ENCODE results near the gene CYP3A7. TPM values are rescaled to one million over a fixed set of nuclear protein-coding genes. Genes with fewer than 3 reads are reported as not detected.
"Not testable (repeated sequence)": the region's sequence is repeated elsewhere in the genome, so short reads cannot be mapped to it uniquely, and the experiment has no call there.

CYP3A7 gene
- total RNA-seq, 1 experiment from 2014 or later: not detected

- DNase-seq (peak; percentile 47), ATAC-seq (no peak)
- TF ChIP-seq CTCF (conservative IDR thresholded peaks at IDR 0.05; ENCODE audit: low read depth, low read length) (no peak), EZH2 (IDR thresholded peaks at IDR 0.05; ENCODE audit: low read length, unreplicated experiment) (no peak), EZH2phosphoT487 (IDR thresholded peaks at IDR 0.05; ENCODE audit: borderline replicate concordance, low read length) (no peak)
- Histone ChIP-seq H3K4me1 (ENCODE audit: insufficient read depth, low read length) (peaks cover 10% of the 10 kb centered on the region), H3K79me2 (ENCODE audit: low read length) (no peaks in the 10 kb centered on the region), H3K27ac (ENCODE audit: low read length) (no peak overlapping the region), H3K9me3 (ENCODE audit: low read length) (no peaks in the 10 kb centered on the region), H4K20me1 (ENCODE audit: low read length) (no peaks in the 10 kb centered on the region), H3K9me2 (replicated peaks; ENCODE audit: low read length) (no peaks in the 10 kb centered on the region), H2AFZ (ENCODE audit: low read length) (no peak overlapping the region), H3K36me3 (ENCODE audit: low read depth, low read length) (no peaks in the 10 kb centered on the region), H3K4me3 (ENCODE audit: low read length) (no peak overlapping the region), H3K9ac (ENCODE audit: low read length) (no peak overlapping the region), H3K27me3 (ENCODE audit: low read length) (no peaks in the 10 kb centered on the region), H3K4me2 (ENCODE audit: low read length) (no peak overlapping the region), H3F3A (ENCODE audit: low read length, unreplicated experiment) (no peaks in the 10 kb centered on the region)
- BruUV-seq (replicated peaks): no TSS peak
- CTCF ChIA-PET: no interaction called here
- intact Hi-C loops (cut with micrococcal nuclease): no loop called here
- POLR2A ChIA-PET (ENCODE audit: unreplicated experiment): no interaction called here
Measured at GRCh38 chr7:99728615-99729014, 6.4 kb downstream of the CYP3A7 start.

- H4K20me1 ChIP-seq (ENCODE audit: low read length); POLR2A ChIA-PET (ENCODE audit: unreplicated experiment); BruUV-seq (replicated peaks): not testable (repeated sequence)
Measured at GRCh38 chr7:99723201-99723600, 11.8 kb downstream of the CYP3A7 start.

GRCh38 chr7:99720800-99721595 lies 14.0 kb downstream of the CYP3A7 start:
- Histone ChIP-seq H3K9me2 (replicated peaks; ENCODE audit: low read length) (no peaks in the 10 kb centered on the region), H3K27ac (ENCODE audit: low read length) (no peak overlapping the region), H3K4me3 (ENCODE audit: low read length) (no peak overlapping the region), H3K9me3 (ENCODE audit: low read length) (0 out of 2 replicates have a peak, but pooled peaks cover 10% of the 10 kb centered on the region), H3K27me3 (ENCODE audit: low read length) (no peaks in the 10 kb centered on the region), H3K79me2 (ENCODE audit: low read length) (no peaks in the 10 kb centered on the region), H4K20me1 (ENCODE audit: low read length) (no peaks in the 10 kb centered on the region), H3F3A (ENCODE audit: low read length, unreplicated experiment) (no peaks in the 10 kb centered on the region), H3K4me1 (ENCODE audit: insufficient read depth, low read length) (no peaks in the 10 kb centered on the region), H3K4me2 (ENCODE audit: low read length) (no peak overlapping the region), H3K9ac (ENCODE audit: low read length) (no peak overlapping the region), H3K36me3 (ENCODE audit: low read depth, low read length) (no peaks in the 10 kb centered on the region), H2AFZ (ENCODE audit: low read length) (no peak overlapping the region)
- POLR2A ChIA-PET (ENCODE audit: unreplicated experiment): no interaction called here
- CTCF ChIA-PET: no interaction called here
- no peak for ATAC-seq
- DNase-seq: no peak
- TF ChIP-seq CTCF (conservative IDR thresholded peaks at IDR 0.05; ENCODE audit: low read depth, low read length): no peak
- no peak for TF ChIP-seq EZH2 (IDR thresholded peaks at IDR 0.05; ENCODE audit: low read length, unreplicated experiment)
- no peak for TF ChIP-seq EZH2phosphoT487 (IDR thresholded peaks at IDR 0.05; ENCODE audit: borderline replicate concordance, low read length)
- intact Hi-C loops (cut with micrococcal nuclease): no loop called here
- no TSS peak for BruUV-seq (replicated peaks)

More at GRCh38 chr7:99723201-99723600, 11.8 kb downstream of the CYP3A7 start:
- ATAC-seq; H3K9me3 ChIP-seq (ENCODE audit: low read length); H3K4me1 ChIP-seq (ENCODE audit: insufficient read depth, low read length); DNase-seq; intact Hi-C loops (cut with micrococcal nuclease); H2AFZ ChIP-seq (ENCODE audit: low read length); H3K9ac ChIP-seq (ENCODE audit: low read length); H3K9me2 ChIP-seq (replicated peaks; ENCODE audit: low read length); H3K27me3 ChIP-seq (ENCODE audit: low read length); H3K36me3 ChIP-seq (ENCODE audit: low read depth, low read length); H3K4me2 ChIP-seq (ENCODE audit: low read length); CTCF ChIA-PET; H3K4me3 ChIP-seq (ENCODE audit: low read length); H3K27ac ChIP-seq (ENCODE audit: low read length); H3F3A ChIP-seq (ENCODE audit: low read length, unreplicated experiment); H3K79me2 ChIP-seq (ENCODE audit: low read length): not testable (repeated sequence)

Data from PC-3 (cell line).